Heart left ventricle (tissue), 16 donors: Measurements from ENCODE around the gene MAGI1. TPM values are rescaled to one million over a fixed set of nuclear protein-coding genes. Genes with fewer than 3 reads are reported as not detected.
A peak's percentile ranks its signal among the peaks of the same experiment; 100 is the strongest.

Experiments used
- ATAC-seq, 4 donors: fragments of 200-7000 bp; cut with Tn5 transposase; one replicate each; pipeline ENCODE4 v1.9.1; 2020 to 2022; ENCODE audit warnings: moderate library complexity in 4 of 4, mild to moderate bottlenecking in 3 of 4, moderate number of reproducible peaks in 1 of 4
- DNase-seq, 5 donors: peaks; one replicate each; pipeline ENCODE4 v3.0.0-alpha.2; 2020
- H3K27ac ChIP-seq, 12 donors: fragments of 200-600 bp; sonication (generic) in 4 of 12; one replicate each; pipeline versions ENCODE4 v1.5.0 to v1.8.0; 2016 to 2022; ENCODE audit warnings: mild to moderate bottlenecking in 2 of 12
- H3K27me3 ChIP-seq, 9 donors: fragments of 200-600 bp; sonication (generic) in 2 of 9; one replicate each; pipeline versions ENCODE4 v1.5.1 to v1.8.0; 2016 to 2022; ENCODE audit warnings: mild to moderate bottlenecking in 3 of 9
- H3K36me3 ChIP-seq, 9 donors: fragments of 200-600 bp; sonication (generic) in 2 of 9; one replicate each; pipeline versions ENCODE4 v1.5.0 to v1.8.0; 2018 to 2022; ENCODE audit warnings: mild to moderate bottlenecking in 2 of 9
- H3K4me1 ChIP-seq, 12 donors: fragments of 200-600 bp; sonication (generic) in 4 of 12; one replicate each; pipeline versions ENCODE4 v1.5.0 to v1.8.0; 2016 to 2022; ENCODE audit warnings: mild to moderate bottlenecking in 3 of 12
- H3K4me3 ChIP-seq, 12 donors: fragments of 200-600 bp; sonication (generic) in 4 of 12; one replicate each; pipeline versions ENCODE4 v1.5.0 to v1.8.0; 2017 to 2022; ENCODE audit warnings: mild to moderate bottlenecking in 9 of 12, moderate library complexity in 4 of 12
- H3K9me3 ChIP-seq, 12 donors: fragments of 200-600 bp; sonication (generic) in 4 of 12; one replicate each; pipeline versions ENCODE4 v1.5.0 to v1.8.0; 2016 to 2022; ENCODE audit warnings: mild to moderate bottlenecking in 1 of 12
- POLR2A ChIP-seq, 2 donors: fragments of 450-650 bp; IDR thresholded peaks; one replicate each; pipeline ENCODE4 v1.6.1; 2017; ENCODE audit warnings: antibody characterized with exemption in 2 of 2, mild to moderate bottlenecking in 2 of 2, moderate library complexity in 2 of 2
- WGBS, 4 donors: extraction: QIAGEN DNeasy Blood & Tissue Kit in 2 of 4; methylation state at CpG; one replicate each; pipeline versions ENCODE4 v1.1.5 to v1.1.7; 2013 to 2018; 5-methylcytosine and 5-hydroxymethylcytosine counted together
- intact Hi-C, 10 donors: fragments of 100-400 bp; cut with DNase I; formaldehyde crosslinking; loops; one replicate each; pipeline versions ENCODE4 v1.11.1 to v1.14.2; 2022
- polyA plus RNA-seq, 2 donors: library from polyadenylated mRNA; stranded (reverse); fragments of 200-250 nt; gene quantifications; one replicate each; pipeline ENCODE4 v1.2.3, GENCODE V29; 2013
- total RNA-seq, 9 donors: library from RNA; depleted of rRNA in 2 of 9; stranded (reverse); fragments of >200 nt in 2 of 9; fragmentation: NEBNext Ultra II Directional in 3 of 9; extraction: Animal tissue kit (Norgen Biotek cat#: 25700) in 3 of 9; gene quantifications; one replicate each; pipeline versions ENCODE4 v1.1.0 to v1.2.4, GENCODE V29; 2016 to 2023
- TF ChIP-seq, protein P1 (sequence below), 12 donors: fragments of 200-600 bp; sonication (generic) in 4 of 12; IDR thresholded peaks; one replicate each; pipeline versions ENCODE4 v1.5.0 to v1.8.0; 2018 to 2022; ENCODE audit warnings: antibody characterized with exemption in 12 of 12, mild to moderate bottlenecking in 5 of 12
- donor health status: ischemic (EF 13 %, LVEDD 7.1; RV severe dilation, severe dysfunction).
- donor health status: healthy with polysubstance abuse.
- donor health status: DM: no; HTN: yes; CAD: no.
- donor health status: DM: no; HTN: no; CAD: no.
- donor health status: ischemic (EF 25% LVEDD 6.9; RV normal size, moderate dysfunction).
- donor health status: ischemic (EF 25% LVEDD 5.7; RV mildly dilated, moderate dysfunction).
- donor health status: healthy.
- donor health status: DM: yes; HTN: yes; CAD: no.
- donor health status: ischemic (EF 35%, LVEDD 5.7; RV mildly dilated, moderate dysfunction).
- donor health status: nonischemic (EF 11% LVEDD 7.7; RV severe dilation, severe dysfunction).
- donor health status: DM: yes; HTN: yes; CAD: no.
- donor health status: PGD.
- donor health status: ischemic (EF 29% LVEDD 5.4; RV normal size, mild dysfunction).
- donor health status: nonischemic (EF 23%, LVEDD 6.1; RV moderate dilation, normal function).

Gene MAGI1
- total and polyA plus RNA-seq, 11 donors, result 18.5 to 52.1 (median 31.4) TPM

DNA sequence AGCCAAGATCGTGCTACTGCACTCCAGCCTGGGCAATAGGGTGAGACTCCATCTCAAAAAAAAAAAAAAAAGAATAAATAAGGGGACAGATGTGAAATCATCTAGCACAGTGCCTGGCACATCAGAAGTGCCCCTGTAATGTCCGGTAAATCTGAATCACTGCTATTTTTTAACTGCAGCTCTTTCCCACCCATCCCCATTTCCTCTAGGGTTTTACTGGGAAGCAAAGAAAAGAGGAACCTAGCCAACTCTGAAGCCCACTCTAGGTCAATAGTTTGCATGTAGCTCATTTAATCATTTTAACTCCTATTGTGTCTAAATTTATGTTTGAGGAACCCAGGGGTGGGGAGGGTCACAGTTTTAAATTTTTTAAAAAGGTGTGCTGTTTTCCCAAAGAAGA lies 26.0 kb downstream of the MAGI1 start:
- Histone ChIP-seq H3K4me1 (peaks cover 0 to 76% (median 30%) of the 10 kb centered on the region in 12 donors), H3K9me3 (no peaks in the 10 kb centered on the region), H3K27me3 (no peaks in the 10 kb centered on the region), H3K4me3 (no peak overlapping the region), H3K27ac (peak overlapping the region in 4 of 12 donors; percentile 10 to 28 (median 18)), H3K36me3 (no peaks in the 10 kb centered on the region)
- 56 to 71% (median 66%) methylated on average over 2 of the region's 2 CpGs for WGBS, 4 donors
- TF ChIP-seq POLR2A (IDR thresholded peaks at IDR 0.05), result no peak
- TF ChIP-seq, protein P1, sequence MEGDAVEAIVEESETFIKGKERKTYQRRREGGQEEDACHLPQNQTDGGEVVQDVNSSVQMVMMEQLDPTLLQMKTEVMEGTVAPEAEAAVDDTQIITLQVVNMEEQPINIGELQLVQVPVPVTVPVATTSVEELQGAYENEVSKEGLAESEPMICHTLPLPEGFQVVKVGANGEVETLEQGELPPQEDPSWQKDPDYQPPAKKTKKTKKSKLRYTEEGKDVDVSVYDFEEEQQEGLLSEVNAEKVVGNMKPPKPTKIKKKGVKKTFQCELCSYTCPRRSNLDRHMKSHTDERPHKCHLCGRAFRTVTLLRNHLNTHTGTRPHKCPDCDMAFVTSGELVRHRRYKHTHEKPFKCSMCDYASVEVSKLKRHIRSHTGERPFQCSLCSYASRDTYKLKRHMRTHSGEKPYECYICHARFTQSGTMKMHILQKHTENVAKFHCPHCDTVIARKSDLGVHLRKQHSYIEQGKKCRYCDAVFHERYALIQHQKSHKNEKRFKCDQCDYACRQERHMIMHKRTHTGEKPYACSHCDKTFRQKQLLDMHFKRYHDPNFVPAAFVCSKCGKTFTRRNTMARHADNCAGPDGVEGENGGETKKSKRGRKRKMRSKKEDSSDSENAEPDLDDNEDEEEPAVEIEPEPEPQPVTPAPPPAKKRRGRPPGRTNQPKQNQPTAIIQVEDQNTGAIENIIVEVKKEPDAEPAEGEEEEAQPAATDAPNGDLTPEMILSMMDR (IDR thresholded peaks at IDR 0.05), result no peak
- intact Hi-C loops, result no loop called here
- DNase-seq (no peak), ATAC-seq (peak in 1 of 4 donors; percentile 13)

DNA sequence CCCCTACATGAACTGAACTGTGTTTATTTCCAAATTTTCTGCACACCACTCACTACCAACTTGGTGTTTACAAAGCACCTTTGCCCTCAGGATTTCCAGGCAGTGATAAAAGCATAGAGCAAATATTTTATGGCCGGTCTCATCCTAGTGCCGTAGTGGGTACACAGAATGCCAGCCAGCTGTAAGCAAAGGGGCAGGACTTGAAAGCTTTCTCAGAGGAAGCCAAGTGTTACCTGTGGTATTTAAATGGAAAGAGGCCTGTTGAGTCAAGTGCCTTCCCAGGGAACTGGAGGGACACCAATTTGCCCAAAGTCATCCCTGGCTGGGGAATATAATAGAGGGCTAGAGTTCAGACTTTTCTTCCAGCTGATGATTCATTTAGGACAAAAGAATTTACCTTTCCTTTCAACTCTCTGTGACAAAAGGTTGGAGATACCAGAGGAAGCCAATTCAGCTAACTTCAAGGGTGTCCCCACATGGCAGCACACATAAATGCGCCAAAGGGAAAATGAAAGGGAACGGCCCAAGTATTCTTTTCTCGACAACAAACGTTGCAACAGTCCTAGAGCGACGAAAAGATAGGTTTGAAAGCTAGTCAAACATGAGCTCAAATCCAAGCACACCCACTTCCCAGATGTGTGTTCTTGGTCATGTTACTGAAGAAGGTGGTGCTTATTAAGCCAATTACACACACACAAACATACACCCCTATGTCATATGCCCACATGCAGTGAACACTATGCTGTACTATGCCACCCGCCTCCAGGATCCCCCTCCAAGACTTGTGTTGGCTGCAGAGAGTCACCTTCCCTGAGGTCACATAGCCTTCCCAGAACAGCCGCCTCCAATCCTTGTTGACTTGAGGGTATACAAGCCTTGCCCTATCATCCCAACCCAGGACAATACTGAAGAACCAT lies 27.7 kb downstream of the MAGI1 start:
- H3K27me3 ChIP-seq, result no peaks in the 10 kb centered on the region
- H3K9me3 ChIP-seq, result no peaks in the 10 kb centered on the region
- DNase-seq (no peak), ATAC-seq (peak in 3 of 4 donors; percentile 21 to 49 (median 33))
- H3K27ac ChIP-seq, result peak overlapping the region in 8 of 12 donors; percentile 12 to 60 (median 45)
- no peaks in the 10 kb centered on the region for H3K36me3 ChIP-seq
- H3K4me3 ChIP-seq, result no peak overlapping the region
- TF ChIP-seq, protein P1 (IDR thresholded peaks at IDR 0.05), result peak in 1 of 12 donors; percentile 20
- TF ChIP-seq POLR2A (IDR thresholded peaks at IDR 0.05), result no peak
- H3K4me1 ChIP-seq, result peaks cover 0 to 73% (median 25%) of the 10 kb centered on the region in 12 donors
- intact Hi-C loops, result no loop called here
- WGBS, 4 donors, result 63 to 80% (median 72%) methylated on average over 10 of the region's 10 CpGs

DNA sequence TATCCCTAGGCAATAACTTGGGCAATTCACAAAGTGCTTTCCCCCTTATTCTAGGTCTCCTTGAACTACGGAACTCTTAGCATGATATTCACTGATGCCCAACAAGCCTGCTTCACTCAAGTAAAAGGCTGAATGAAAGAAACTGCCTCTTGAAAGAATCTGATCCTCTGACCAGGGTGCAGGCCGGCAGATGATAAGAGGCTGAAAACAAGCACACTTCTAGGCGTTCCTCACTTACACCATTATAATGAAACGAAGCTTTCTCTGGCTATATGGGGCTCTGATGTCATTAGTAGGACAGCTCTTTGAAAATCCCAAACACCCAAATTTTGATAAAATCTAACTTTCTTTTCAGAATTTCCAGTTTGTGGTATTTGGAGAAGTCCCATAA lies 28.4 kb downstream of the MAGI1 start:
- intact Hi-C loops, result no loop called here
- WGBS, 4 donors, result 61 to 74% (median 66%) methylated on average over 4 of the region's 4 CpGs

More for the DNA sequence above, 28.4 kb downstream of the MAGI1 start:
- no peak for DNase-seq
- no peak for TF ChIP-seq POLR2A (IDR thresholded peaks at IDR 0.05)
- TF ChIP-seq, protein P1 (IDR thresholded peaks at IDR 0.05), result no peak
- H3K27ac ChIP-seq, result peak overlapping the region in 6 of 12 donors; percentile 33 to 56 (median 40)
- H3K36me3 ChIP-seq, result no peaks in the 10 kb centered on the region
- H3K27me3 ChIP-seq, result no peaks in the 10 kb centered on the region
- no peaks in the 10 kb centered on the region for H3K9me3 ChIP-seq
- ATAC-seq, result no peak
- H3K4me1 ChIP-seq, result peaks cover 0 to 68% (median 25%) of the 10 kb centered on the region in 12 donors
- no peak overlapping the region for H3K4me3 ChIP-seq
